GM21576 (cell line): Measurements from ENCODE around the gene FAM89B.

Experiments used
- ATAC-seq: cut with Tn5 transposase; IDR thresholded peaks from one replicate; pipeline ENCODE4 v1.9.1; 2021; ENCODE audit warnings: mild to moderate bottlenecking, moderate library complexity; ENCODE audit not compliant: unreplicated experiment

The FAM89B gene

DNA sequence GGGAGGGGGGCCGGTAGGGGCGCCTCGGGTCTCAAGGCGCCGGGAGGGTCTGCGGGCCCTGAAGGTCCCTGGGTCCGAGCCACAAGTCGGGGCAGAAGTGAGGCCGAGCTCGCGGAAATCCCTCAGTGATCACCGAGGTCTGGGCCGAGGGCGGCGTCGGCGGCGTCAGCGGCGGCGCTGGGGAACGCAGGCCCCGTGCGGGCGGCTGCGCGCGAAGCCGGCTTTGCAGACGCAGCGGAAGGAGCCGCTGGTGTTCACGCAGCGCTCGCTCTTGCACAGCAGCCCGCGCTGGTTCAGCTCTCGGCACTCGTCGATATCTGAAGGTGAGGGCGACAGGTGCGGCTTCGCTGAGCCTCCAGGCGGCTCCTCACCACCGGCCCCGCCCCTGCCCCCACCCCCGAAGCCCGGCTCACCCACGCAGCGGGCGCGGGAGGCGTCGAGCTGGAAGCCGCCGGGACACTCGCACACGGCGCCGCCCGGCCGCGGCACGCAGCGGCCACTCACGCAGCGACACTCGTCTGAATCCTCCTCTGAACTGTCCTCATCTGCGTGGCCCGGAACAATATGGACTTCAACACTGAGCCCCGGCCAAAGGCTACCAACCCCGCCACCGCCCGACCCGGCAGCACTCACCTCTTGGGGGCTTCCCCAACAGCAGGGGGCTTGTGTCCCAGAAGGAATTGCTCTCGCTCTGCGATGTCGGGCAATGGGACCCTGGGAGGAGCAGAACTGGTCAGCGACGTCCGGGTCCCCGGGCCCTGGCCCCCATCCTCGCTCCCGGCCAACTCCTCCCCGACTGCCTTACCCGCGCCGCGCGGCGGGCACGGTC is 33.2 kb upstream of the FAM89B start:
- ATAC-seq, result no peak

GRCh38 chr11:65539744-65540289 is 32.5 kb upstream of the FAM89B start:
- ATAC-seq, result peak; percentile 3

GRCh38 chr11:65540290-65541092 is 31.8 kb upstream of the FAM89B start:
- ATAC-seq, result peak; percentile 63

DNA sequence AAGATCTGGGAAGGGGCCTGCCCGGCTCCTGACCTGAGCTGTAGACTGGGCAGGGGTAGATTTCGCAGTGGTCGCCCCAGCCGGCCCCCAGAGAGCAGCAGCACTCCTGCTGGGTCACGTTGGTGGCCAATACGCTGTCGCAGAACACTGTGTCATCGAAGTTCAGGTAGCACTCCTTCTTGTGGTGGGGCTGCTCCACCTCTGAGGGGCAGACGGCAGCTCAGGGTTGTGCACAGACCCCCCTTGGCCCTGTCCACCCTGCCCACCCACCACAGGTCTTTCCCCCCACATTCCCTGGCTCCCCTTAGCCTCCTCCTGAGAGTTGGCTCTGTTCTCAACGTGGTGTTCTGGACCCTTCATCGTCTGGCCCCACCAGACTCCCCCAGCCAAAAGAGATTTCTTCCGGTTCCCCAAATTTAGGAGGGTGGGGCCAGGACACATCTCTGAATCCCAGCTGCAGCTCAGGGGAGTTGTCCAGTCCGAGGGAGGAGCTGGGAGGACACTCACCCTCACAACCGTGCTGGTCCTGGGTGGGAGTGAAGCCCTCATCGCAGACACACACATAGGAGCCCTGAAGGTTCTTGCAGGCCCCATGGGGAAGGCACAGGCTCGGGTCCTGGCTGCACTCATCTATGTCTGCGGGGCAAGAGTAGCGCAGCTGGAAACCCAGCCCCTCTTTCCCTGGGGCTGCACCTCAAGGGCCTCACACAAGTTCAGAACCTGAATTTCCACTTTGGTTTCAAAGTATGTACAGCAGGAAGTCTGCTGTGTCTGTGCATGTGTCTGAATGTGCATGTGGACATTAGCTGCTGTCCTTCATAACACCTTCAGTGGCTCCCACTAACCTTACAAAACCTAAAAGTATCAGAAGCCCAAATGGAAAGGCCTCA is 31.0 kb upstream of the FAM89B start:
- ATAC-seq, result no peak

GRCh38 chr11:65542738-65543390 is 29.5 kb upstream of the FAM89B start:
- no peak for ATAC-seq

GRCh38 chr11:65545853-65546216 is 26.5 kb upstream of the FAM89B start:
- ATAC-seq, result no peak

GRCh38 chr11:65546217-65546958 is 25.9 kb upstream of the FAM89B start:
- peak; percentile 66 for ATAC-seq

GRCh38 chr11:65547446-65548125 is 24.8 kb upstream of the FAM89B start:
- no peak for ATAC-seq

DNA sequence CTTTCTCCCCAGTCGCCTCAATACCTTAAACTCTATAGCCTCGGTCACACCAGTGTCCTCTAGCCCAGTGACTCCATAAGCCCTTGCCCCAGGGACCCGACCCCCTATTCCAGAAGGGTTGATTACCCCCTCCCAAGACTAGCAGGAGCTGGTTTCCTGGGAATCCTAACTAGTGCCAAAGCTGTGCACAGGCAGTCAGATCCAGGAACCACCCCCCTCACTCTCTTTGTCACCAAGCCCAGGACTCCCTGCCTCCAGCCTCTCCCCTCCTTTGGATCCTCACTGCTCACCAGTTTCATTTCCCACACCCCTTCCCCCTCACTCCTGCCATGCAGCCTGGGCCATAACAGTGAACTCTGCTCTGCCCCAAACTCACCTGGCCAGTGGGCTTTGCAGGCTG is 23.9 kb upstream of the FAM89B start:
- no peak for ATAC-seq

DNA sequence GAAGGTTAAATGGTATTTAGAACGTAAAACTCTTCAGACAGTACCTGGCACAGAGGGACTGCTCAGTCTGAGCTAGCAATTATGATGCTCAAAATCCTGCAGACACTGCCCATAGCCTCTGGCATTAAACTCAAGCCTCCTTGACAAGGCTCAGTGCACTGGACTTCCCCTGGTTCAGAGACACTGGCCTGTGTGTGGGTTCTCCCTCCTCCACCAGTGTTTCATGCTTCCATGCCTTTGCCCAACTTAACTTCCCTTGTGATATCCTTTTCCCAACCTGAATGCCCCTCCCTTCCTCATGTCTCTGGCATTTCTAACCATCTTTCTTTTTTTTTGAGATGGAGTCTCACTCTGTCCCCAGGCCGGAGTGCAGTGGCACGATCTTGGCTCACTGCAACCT is 23.2 kb upstream of the FAM89B start:
- no peak for ATAC-seq

DNA sequence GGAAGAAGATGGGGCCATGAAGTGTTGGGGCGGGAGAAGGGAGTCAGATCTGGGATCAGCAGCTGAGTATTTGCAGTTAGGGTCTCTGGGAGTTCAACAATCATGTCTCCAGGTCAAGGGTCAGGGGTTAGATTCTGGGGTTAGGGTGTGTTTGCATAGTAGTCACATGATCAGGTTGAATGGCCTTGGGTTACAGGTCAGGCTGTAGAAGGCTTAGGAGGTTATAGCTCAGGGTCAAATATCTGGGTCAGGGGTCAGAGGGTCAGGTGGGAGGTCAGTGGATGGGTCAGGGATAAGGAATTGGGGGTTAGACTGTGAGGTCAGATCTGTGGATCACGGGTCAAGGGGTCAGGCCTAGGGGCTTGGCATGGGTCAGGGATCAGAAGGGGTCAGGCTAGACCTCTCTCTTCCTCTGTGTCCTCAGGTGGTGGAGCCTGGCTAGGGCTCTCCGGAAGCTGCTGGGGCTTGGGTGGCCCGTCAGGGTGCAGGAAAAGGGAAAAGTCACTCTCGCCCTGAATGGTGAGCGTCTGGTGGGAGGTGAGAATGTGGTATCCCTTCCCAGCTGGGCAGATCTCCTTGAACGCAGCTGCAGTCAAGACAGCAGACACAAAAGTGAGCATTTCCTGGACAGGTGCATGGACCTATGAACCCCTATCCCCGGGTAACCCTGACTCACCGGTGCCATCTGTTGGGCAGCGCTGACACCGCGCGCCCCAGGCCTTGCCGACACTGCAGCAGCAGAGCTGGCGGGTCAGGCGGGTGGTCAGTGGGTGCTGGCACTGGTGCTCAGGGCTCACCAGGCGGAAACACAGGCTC is 20.6 kb upstream of the FAM89B start:
- no peak for ATAC-seq

GRCh38 chr11:65552388-65552951 is 19.9 kb upstream of the FAM89B start:
- no peak for ATAC-seq

DNA sequence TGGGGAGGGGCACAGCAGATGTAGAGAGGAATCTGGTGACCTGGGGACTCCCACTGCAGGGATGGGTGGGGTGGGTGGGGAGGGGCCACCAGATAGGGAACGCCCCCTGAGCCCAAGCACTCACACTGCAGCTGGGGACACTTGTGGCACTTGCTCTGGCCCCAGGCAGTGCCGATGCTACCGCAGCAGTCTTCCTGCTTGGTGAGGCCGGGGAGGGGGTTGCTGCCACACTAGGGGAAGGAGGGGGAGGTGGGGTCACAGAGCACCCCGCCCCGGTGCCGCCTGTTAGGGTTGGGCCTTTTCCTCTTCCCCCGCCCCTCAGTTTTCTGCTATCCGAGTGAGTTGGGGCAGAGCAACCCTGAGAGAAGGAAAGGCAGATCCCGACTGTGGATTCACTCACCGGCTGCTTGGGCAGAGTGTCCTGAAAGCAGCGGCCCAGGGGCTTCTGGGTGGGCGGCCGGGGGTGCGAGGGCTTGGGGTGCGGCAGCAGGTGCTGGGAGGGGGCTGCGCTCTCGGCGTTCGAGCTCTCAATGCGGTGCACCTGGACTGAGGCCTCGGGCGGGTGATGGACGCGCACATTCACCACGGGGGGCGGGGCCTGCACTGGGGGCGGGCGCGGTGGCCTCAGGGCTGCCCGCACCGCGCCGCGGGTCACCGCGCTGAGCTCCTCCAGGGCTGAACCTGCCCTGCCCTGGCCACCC is 18.9 kb upstream of the FAM89B start:
- ATAC-seq, result no peak

- no peak for ATAC-seq
Observed at GRCh38 chr11:65554057-65554818, 18.1 kb upstream of the FAM89B start.

DNA sequence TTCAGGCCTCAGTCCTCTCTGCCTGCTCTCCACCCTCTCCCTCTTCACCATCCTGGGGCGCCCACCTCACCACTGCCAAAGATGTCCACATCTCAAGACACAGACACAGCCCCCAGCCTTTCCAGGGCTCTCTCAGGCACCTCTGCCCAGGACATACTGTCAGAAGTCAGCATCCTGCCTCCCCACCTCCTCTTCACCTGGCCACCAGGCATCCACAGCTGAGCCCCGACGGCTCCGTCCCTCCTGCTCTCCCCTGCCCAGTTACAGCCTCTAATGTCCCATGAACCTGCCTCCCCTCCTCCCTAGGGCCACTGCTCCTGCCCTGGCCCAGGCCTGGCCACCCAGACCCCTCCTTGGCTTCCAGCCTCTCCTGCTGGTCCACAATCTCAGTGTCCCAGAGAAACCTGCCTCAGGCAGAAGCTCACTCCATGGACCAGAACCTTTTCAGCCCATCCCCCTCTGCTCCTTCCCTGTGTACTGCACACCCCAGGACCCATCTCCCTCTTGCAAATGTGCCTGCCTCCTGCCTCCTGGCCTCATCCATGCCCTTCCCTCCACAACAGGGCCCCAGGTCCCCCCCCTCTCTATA is 17.4 kb upstream of the FAM89B start:
- ATAC-seq, result no peak

DNA sequence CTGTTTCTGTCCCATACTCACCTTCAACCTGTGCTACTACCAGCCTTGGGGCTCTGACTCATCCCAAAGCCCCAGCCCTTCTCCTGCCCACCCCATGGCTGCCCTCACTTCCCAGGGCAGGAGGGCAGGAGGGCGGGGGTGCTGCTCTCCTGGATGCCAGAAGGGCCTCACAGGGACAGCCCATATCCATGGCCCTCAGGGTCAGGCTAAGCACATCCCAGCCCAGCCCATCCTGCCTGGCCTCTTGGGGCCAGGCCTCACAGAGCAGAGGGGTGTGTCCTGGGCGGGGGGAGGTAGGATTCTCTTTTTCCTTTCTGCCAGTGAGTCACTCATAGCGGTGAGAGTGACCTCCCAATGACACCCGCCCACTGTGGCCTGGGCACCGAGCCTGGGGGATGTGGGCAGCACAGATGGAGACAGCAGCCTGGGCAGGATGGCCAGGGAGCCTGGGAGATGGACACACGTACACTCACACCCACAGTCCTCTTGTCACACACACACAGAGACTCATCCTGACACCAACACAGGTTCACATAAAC is 16.6 kb upstream of the FAM89B start:
- no peak for ATAC-seq
